Motor neuron (in vitro differentiated cells): ENCODE data around the gene TNFRSF1A. TPM values are rescaled to one million over a fixed set of nuclear protein-coding genes. Genes with fewer than 3 reads are reported as not detected.
"Not testable (repeated sequence)": the region's sequence is repeated elsewhere in the genome, so short reads cannot be mapped to it uniquely, and the experiment has no call there.

Source experiments
- ATAC-seq, 8 experiments: fragments of 200-7000 bp; cut with Tn5 transposase; replicated peaks in 6 of 8; 2 replicates each; pipeline ENCODE4 v1.8.0; 2021; ENCODE audit warnings: mild to moderate bottlenecking in 8 of 8, moderate library complexity in 8 of 8
- H3K27ac ChIP-seq, 2 donors: fragments of 250-450 bp; sonication (Bioruptor Pico); 2 replicates each; pipeline ENCODE4 v1.9.0; 2021; ENCODE audit warnings: antibody characterized with exemption in 2 of 2, mild to moderate bottlenecking in 2 of 2, moderate library complexity in 1 of 2
- H3K4me1 ChIP-seq, 2 donors: fragments of 250-450 bp; sonication (Bioruptor Pico); replicated peaks in 1 of 2; 2 replicates each; pipeline ENCODE4 v1.6.1; 2021; ENCODE audit warnings: antibody characterized with exemption in 2 of 2, mild to moderate bottlenecking in 2 of 2, moderate library complexity in 1 of 2
- H3K4me3 ChIP-seq, 5 donors: fragments of 250-450 bp; sonication (Bioruptor Pico); 2 replicates each; pipeline ENCODE4 v1.9.0; 2021; ENCODE audit warnings: antibody characterized with exemption in 5 of 5, mild to moderate bottlenecking in 5 of 5, moderate library complexity in 4 of 5
- WGBS, 10 experiments: fragments of 450-650 bp; shearing (Covaris generic); methylation state at CpG; one replicate each; pipeline ENCODE4 v1.0.0; 2022; 5-methylcytosine and 5-hydroxymethylcytosine counted together
- in situ Hi-C, 9 experiments: fragments of 400-800 bp; cut with MboI; loops; one replicate each; pipeline ENCODE4 v1.15.0; 2021; ENCODE audit warnings: low sequenced_read_pairs in 9 of 9, low pct_unique_long_range_greater_than_20kb in 2 of 9; ENCODE audit not compliant: unreplicated experiment in 9 of 9
- total RNA-seq, 8 experiments: library from RNA; unstranded; fragments of 300-600 nt; gene quantifications; 2 replicates each; pipeline versions ENCODE4 v1.2.3 to v1.2.4, GENCODE V29; 2022

The TNFRSF1A gene
- total RNA-seq, 8 experiments from 2014 or later, result 5.5 to 118 (median 35.7) TPM

DNA sequence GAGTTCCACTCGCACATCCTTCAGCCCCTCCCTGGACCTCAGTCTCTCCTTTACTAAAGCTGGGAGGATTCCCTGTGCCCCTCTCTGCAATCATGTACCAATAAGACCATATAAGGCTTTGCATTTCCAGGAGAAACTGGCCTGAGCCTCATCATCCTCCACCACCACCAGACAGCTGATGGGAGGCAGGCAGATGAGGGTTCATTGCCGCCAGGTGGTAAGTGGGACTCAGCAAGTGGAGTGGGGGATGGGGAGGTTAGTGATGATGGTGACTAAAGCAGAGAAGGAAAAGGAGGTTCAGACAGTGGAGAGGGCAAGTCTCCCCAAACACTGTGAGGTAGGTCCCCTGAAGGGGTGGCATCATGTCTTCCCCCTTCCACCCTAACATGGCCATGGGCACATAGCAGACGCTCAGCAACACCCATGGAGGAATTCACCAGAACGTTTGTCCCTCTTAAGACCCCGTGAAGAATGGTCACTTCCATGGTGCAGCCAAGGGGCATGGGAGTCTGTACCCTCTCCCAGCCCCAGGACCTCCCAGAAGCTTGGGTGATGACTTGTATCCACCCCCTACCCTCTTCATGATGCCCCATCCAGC lies 4.5 kb upstream of the TNFRSF1A start:
- no peak overlapping the region for H3K27ac ChIP-seq
- H3K4me1 ChIP-seq, result peaks cover 7% of the 10 kb centered on the region in 2 donors
- no peak for ATAC-seq
- in situ Hi-C loops, result no loop called here
- no peak overlapping the region for H3K4me3 ChIP-seq
- 40 to 100% (median 73%) methylated on average over 1 to 2 of the region's 5 CpGs; no CpG with 5 or more reads in 6 of the 10 experiments for WGBS, 10 experiments

- Histone ChIP-seq H3K27ac (no peak overlapping the region), H3K4me1 (peaks cover 8% of the 10 kb centered on the region in 2 donors), H3K4me3 (no peak overlapping the region)
- 33 to 92% (median 77%) methylated on average over 1 to 6 of the region's 10 CpGs; no CpG with 5 or more reads in 1 of the 10 experiments for WGBS, 10 experiments
- ATAC-seq, result peak in 6 of 8 experiments; percentile 2 to 72 (median 64)
- in situ Hi-C loops, result no loop called here
These were observed 3.6 kb upstream of the TNFRSF1A start for GRCh38 chr12:6345319-6346091.

- H3K4me3 ChIP-seq, H3K27ac ChIP-seq, in situ Hi-C loops, ATAC-seq: not testable (repeated sequence)
- H3K4me1 ChIP-seq, result peaks cover 19 to 21% of the 10 kb centered on the region in 2 donors
- 60 to 100% (median 95%) methylated on average over 1 to 6 of the region's 11 CpGs; no CpG with 5 or more reads in 2 of the 10 experiments for WGBS, 10 experiments
These were observed 2.3 kb upstream of the TNFRSF1A start for GRCh38 chr12:6344101-6344660.

DNA sequence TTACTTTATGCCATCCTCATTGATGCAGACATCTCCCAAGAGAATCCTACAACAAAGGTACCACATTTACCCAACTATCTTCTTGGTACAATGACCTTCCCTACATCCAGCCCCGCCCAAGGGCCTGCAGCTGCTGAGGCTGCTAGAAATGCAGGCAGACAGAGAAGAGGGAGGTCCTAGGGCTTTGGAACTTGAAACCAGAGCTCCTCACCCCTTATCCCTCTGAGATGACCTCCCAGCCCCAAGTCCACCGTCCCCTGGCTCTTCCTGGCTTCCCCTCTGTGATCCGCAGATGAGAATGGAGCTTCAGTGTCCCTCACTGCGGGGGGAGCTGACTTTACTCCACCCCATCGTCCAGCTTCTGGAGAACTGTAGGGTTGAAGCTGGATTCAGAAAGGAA lies 1.6 kb upstream of the TNFRSF1A start:
- WGBS, 10 experiments, result 40 to 80% (median 69%) methylated on average over 1 to 3 of the region's 5 CpGs; no CpG with 5 or more reads in 6 of the 10 experiments
- Histone ChIP-seq H3K4me3 (no peak overlapping the region), H3K4me1 (peaks cover 25 to 28% of the 10 kb centered on the region in 2 donors), H3K27ac (no peak overlapping the region)
- peak in 1 of 8 experiments; percentile 5 for ATAC-seq
- in situ Hi-C loops, result no loop called here

- 28 to 100% (median 53%) methylated on average over 1 to 5 of the region's 7 CpGs; no CpG with 5 or more reads in 1 of the 10 experiments for WGBS, 10 experiments
- ATAC-seq, result no peak
- in situ Hi-C loops, result no loop called here
- H3K4me1 ChIP-seq, result peaks cover 37 to 40% of the 10 kb centered on the region in 2 donors
- peak overlapping the region; percentile 68 to 83 for H3K27ac ChIP-seq
- H3K4me3 ChIP-seq, result peak overlapping the region in 4 of 5 donors; percentile 41 to 68 (median 53)
These were observed 439 bp upstream of the TNFRSF1A start for GRCh38 chr12:6342140-6342889.

DNA sequence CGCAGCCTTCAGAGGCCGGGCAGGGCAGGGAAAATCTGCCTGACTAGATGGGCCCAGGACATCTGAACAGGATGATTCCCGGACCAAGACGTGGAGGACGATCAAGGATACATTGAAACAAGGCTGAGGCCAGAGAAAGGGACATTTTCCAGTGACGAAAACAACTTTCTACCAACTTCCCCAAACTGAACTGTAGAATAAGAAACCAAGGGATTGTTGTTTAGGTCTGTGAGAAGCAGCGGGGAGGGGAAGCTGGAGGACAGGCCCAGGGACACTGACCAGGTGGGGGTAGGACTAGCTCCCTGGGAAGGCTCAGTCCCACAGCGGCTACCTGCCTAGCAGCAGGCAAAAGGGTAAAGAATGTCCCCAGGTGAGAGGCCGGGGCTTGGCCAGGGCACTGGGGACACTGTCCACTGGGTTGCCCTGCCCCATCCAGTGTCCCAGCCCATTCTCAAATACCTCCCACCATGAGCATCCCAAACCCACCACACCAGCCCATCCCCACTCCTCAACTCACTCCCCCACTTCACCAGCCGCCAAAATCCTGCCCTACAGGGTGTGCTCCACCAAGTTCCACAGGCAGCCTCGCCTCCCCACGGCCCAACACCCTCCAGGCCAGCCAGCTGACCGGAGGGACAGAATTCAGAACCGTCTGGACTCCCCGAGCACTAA lies 995 bp downstream of the TNFRSF1A start:
- peak overlapping the region in 1 of 2 donors; percentile 83 for H3K27ac ChIP-seq
- peak overlapping the region; percentile 19 to 68 (median 46) for H3K4me3 ChIP-seq
- in situ Hi-C loops, result no loop called here
- 0 to 40% (median 6%) methylated on average over 1 to 8 of the region's 15 CpGs; no CpG with 5 or more reads in 2 of the 10 experiments for WGBS, 10 experiments
- no peak for ATAC-seq
- H3K4me1 ChIP-seq, result peaks cover 51 to 54% of the 10 kb centered on the region in 2 donors

GRCh38 chr12:6340032-6340638 lies 1.7 kb downstream of the TNFRSF1A start:
- ATAC-seq, result no peak
- Histone ChIP-seq H3K27ac (peak overlapping the region in 1 of 2 donors; percentile 83), H3K4me1 (peaks cover 58 to 62% of the 10 kb centered on the region in 2 donors), H3K4me3 (peak overlapping the region; percentile 19 to 68 (median 46))
- WGBS, 10 experiments, result 0 to 23% (median 12%) methylated on average over 1 to 8 of the region's 9 CpGs; no CpG with 5 or more reads in 1 of the 10 experiments
- in situ Hi-C loops, result no loop called here

DNA sequence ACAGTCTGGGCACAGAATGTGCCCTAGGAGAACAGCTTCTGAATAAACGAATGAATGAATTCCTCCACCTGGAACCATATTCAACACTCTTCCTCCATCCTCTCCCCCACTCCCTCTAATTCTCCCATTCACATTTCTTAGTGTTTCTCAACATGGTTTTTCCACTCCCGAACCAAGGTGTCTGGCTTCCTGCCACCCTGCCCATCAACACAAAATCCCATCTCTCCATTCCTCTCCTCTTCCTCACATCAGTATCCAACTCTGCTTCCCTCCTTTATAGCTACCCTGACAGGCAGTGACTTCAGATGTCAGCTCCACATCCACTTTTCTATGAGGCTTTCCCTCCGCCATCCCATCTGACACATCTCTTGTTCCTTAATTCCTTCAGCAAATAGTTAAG lies 2.9 kb downstream of the TNFRSF1A start:
- ATAC-seq, result no peak
- H3K27ac ChIP-seq, result no peak overlapping the region
- 15 to 100% (median 69%) methylated on average over 1 to 3 of the region's 3 CpGs; no CpG with 5 or more reads in 4 of the 10 experiments for WGBS, 10 experiments
- in situ Hi-C loops, result no loop called here
- peaks cover 62 to 68% of the 10 kb centered on the region in 2 donors for H3K4me1 ChIP-seq
- H3K4me3 ChIP-seq, result peak overlapping the region in 2 of 5 donors; percentile 60 to 68

DNA sequence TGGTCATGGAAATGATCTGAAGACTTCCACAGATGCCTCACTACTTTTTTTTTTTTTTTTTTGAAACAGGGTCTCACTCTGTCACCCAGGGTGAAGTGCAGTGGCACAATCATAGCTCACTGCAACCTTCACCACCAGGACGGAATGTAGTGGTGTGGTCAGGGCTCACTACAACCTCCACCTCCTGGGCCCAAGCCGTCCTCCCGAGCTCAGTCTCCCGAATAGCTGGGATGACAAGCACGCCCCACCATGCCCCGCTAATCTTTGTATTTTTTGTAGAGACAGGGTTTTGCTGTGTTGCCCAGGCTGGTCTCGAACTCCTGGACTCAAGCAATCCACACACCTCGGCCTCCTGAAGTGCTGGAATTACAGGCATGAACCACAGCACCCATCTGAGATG lies 3.3 kb downstream of the TNFRSF1A start:
- 60 to 100% (median 72%) methylated on average over 1 to 7 of the region's 8 CpGs; no CpG with 5 or more reads in 5 of the 10 experiments for WGBS, 10 experiments
- H3K4me3 ChIP-seq, result not testable (repeated sequence)

GRCh38 chr12:6337958-6338433 lies 3.9 kb downstream of the TNFRSF1A start:
- ATAC-seq, result peak in 4 of 8 experiments; percentile 0 to 21 (median 14)
- peaks cover 62 to 68% of the 10 kb centered on the region in 2 donors for H3K4me1 ChIP-seq
- in situ Hi-C loops, result no loop called here
- no peak overlapping the region for H3K4me3 ChIP-seq
- WGBS, 10 experiments, result 0 to 55% (median 34%) methylated on average over 1 to 8 of the region's 12 CpGs; no CpG with 5 or more reads in 3 of the 10 experiments
- H3K27ac ChIP-seq, result peak overlapping the region in 1 of 2 donors; percentile 85

More for the DNA sequence above, 3.3 kb downstream of the TNFRSF1A start:
- H3K27ac ChIP-seq, in situ Hi-C loops, ATAC-seq: not testable (repeated sequence)
- peaks cover 62 to 68% of the 10 kb centered on the region in 2 donors for H3K4me1 ChIP-seq

DNA sequence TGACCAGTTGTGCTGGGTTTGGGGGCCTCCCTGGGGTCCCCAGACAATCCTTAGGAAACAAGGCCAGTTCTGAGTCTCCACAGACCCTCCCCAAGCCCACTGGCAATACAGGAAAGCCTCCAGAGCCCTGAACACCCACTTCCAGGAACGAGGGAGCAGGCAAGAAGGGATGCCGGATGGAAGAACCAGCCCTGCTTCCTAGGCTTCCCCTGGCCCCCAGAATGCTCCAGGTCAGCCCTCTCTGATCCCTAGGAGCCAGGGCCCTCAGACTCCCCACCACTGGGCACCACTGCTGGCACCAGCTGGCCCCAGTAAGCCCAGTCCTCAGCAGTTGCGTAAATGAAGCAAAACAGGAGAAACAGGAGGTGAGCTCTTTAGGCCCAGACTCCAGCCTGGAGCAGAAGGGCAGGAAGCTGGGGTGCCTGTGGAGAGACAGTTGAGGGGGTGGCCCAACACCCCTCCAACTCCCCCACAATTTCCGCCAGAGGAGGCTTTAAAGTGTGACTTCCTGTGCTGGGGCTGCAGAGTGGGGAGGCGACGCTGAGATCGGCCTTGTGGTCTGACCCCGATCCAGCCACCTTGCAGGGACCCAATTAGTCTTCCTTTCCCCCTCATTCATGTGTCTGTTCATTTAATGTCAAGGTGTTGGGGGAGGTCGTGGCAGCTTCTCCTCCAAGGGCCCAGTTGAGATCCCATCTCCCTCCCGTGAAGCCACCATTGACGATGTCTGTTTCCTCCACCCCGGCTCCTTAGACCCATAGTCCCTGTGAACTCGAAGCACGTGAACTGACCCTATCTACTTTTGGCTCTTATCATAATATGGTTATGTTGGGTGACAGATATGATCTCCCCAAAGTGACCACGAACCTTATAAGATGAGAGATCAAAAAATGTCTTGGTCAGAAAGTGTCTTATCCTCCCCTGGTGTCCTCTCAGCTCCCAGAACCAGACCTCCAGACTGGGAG lies 4.7 kb downstream of the TNFRSF1A start:
- Histone ChIP-seq H3K27ac (peak overlapping the region; percentile 70 to 85), H3K4me1 (peaks cover 58 to 63% of the 10 kb centered on the region in 2 donors), H3K4me3 (peak overlapping the region in 3 of 5 donors; percentile 20 to 29 (median 26))
- ATAC-seq, result peak in 2 of 8 experiments; percentile 0 to 1
- WGBS, 10 experiments, result 5 to 84% (median 57%) methylated on average over 1 to 12 of the region's 15 CpGs; no CpG with 5 or more reads in 1 of the 10 experiments
- in situ Hi-C loops, result no loop called here
